ENCODE measurements around the gene LINC00237. TPM values are rescaled to one million over a fixed set of nuclear protein-coding genes. Genes with fewer than 3 reads are reported as not detected.

LINC00237 gene
- total and polyA plus RNA-seq, 8 donors: not detected

- WGBS, 5 donors: 85 to 90% (median 87%) methylated on average over 9 of the region's 9 CpGs
- DNase-seq: no peak
- intact Hi-C loops (cut with DNase I; ENCODE audit: low total_unique reads): no loop called here
- peaks cover 0 to 43% (median 23%) of the 10 kb centered on the region in 4 donors for H3K36me3 ChIP-seq
- no peak overlapping the region for H3K4me3 ChIP-seq
- no peak for TF ChIP-seq EP300 (IDR thresholded peaks at IDR 0.05)
- H3K4me1 ChIP-seq: no peaks in the 10 kb centered on the region
- H3K27me3 ChIP-seq: no peaks in the 10 kb centered on the region
- H3K9me3 ChIP-seq: no peaks in the 10 kb centered on the region
- H3K27ac ChIP-seq: no peak overlapping the region
Observed at GRCh38 chr20:21149344-21149743, 43.2 kb upstream of the LINC00237 start.

- no peaks in the 10 kb centered on the region for H3K4me1 ChIP-seq
- 72 to 89% (median 82%) methylated on average over 1 of the region's 1 CpG for WGBS, 5 donors
Observed at GRCh38 chr20:21147593-21147992, 41.4 kb upstream of the LINC00237 start.

GRCh38 chr20:21146215-21146614, 40.1 kb upstream of the LINC00237 start:
- no peaks in the 10 kb centered on the region for H3K4me1 ChIP-seq
- H3K27ac ChIP-seq: no peak overlapping the region
- H3K4me3 ChIP-seq: no peak overlapping the region
- TF ChIP-seq EP300 (IDR thresholded peaks at IDR 0.05) (no peak), CTCF (IDR thresholded peaks at IDR 0.05) (no peak), POLR2AphosphoS5 (IDR thresholded peaks at IDR 0.05) (no peak), POLR2A (IDR thresholded peaks at IDR 0.05) (no peak)
- DNase-seq: no peak
- H3K9me3 ChIP-seq: no peaks in the 10 kb centered on the region
- no peaks in the 10 kb centered on the region for H3K27me3 ChIP-seq
- H3K36me3 ChIP-seq: peaks cover 0 to 44% (median 32%) of the 10 kb centered on the region in 4 donors
- WGBS, 5 donors: 63 to 82% (median 68%) methylated on average over 4 of the region's 4 CpGs
- intact Hi-C loops (cut with DNase I; ENCODE audit: low total_unique reads): no loop called here

More at GRCh38 chr20:21147593-21147992, 41.4 kb upstream of the LINC00237 start:
- Histone ChIP-seq H3K27ac (no peak overlapping the region), H3K4me3 (no peak overlapping the region), H3K36me3 (peaks cover 0 to 35% (median 25%) of the 10 kb centered on the region in 4 donors), H3K9me3 (no peaks in the 10 kb centered on the region), H3K27me3 (no peaks in the 10 kb centered on the region)
- DNase-seq: no peak
- TF ChIP-seq POLR2A (IDR thresholded peaks at IDR 0.05): no peak
- no peak for TF ChIP-seq EP300 (IDR thresholded peaks at IDR 0.05)
- no peak for TF ChIP-seq CTCF (IDR thresholded peaks at IDR 0.05)
- TF ChIP-seq POLR2AphosphoS5 (IDR thresholded peaks at IDR 0.05): no peak
- intact Hi-C loops (cut with DNase I; ENCODE audit: low total_unique reads): no loop called here

- WGBS, 5 donors: 76 to 91% (median 89%) methylated on average over 3 of the region's 3 CpGs
- peaks cover 0 to 47% (median 31%) of the 10 kb centered on the region in 4 donors for H3K36me3 ChIP-seq
- no peaks in the 10 kb centered on the region for H3K9me3 ChIP-seq
- no peaks in the 10 kb centered on the region for H3K4me1 ChIP-seq
- H3K4me3 ChIP-seq: no peak overlapping the region
- H3K27me3 ChIP-seq: no peaks in the 10 kb centered on the region
- intact Hi-C loops (cut with DNase I; ENCODE audit: low total_unique reads): no loop called here
- no peak for DNase-seq
- TF ChIP-seq POLR2A (IDR thresholded peaks at IDR 0.05) (no peak), POLR2AphosphoS5 (IDR thresholded peaks at IDR 0.05) (no peak), EP300 (IDR thresholded peaks at IDR 0.05) (no peak), CTCF (IDR thresholded peaks at IDR 0.05) (no peak)
- no peak overlapping the region for H3K27ac ChIP-seq
Observed at GRCh38 chr20:21145424-21145823, 39.3 kb upstream of the LINC00237 start.

GRCh38 chr20:21143194-21143890, 37.2 kb upstream of the LINC00237 start:
- 88 to 93% (median 90%) methylated on average over 7 of the region's 7 CpGs for WGBS, 5 donors
- H3K4me3 ChIP-seq: no peak overlapping the region
- DNase-seq: no peak
- peaks cover 3 to 40% (median 26%) of the 10 kb centered on the region in 4 donors for H3K36me3 ChIP-seq
- no peak overlapping the region for H3K27ac ChIP-seq
- no peaks in the 10 kb centered on the region for H3K4me1 ChIP-seq
- intact Hi-C loops (cut with DNase I; ENCODE audit: low total_unique reads): no loop called here
- no peaks in the 10 kb centered on the region for H3K27me3 ChIP-seq
- H3K9me3 ChIP-seq: no peaks in the 10 kb centered on the region
- TF ChIP-seq POLR2A (IDR thresholded peaks at IDR 0.05): no peak
- TF ChIP-seq EP300 (IDR thresholded peaks at IDR 0.05): no peak
- no peak for TF ChIP-seq CTCF (IDR thresholded peaks at IDR 0.05)

Measured in stomach (tissue), 9 donors.